Stromal cell of bone marrow (primary cell): ENCODE data around the gene SGPL1.

Experiments used
- DNase-seq: peaks from one replicate; pipeline ENCODE4 v3.0.0-alpha.2; 2012; ENCODE audit warnings: low read depth

The SGPL1 gene

GRCh38 chr10:70925377-70926225 is 109.9 kb downstream of the SGPL1 start:
- peak; percentile 5 for DNase-seq

- no peak for DNase-seq
Observed at GRCh38 chr10:70926226-70927000, 110.7 kb downstream of the SGPL1 start.

GRCh38 chr10:70927189-70927943 is 111.6 kb downstream of the SGPL1 start:
- DNase-seq: no peak

GRCh38 chr10:70928140-70928539 is 112.4 kb downstream of the SGPL1 start:
- DNase-seq: no peak

- no peak for DNase-seq
Observed at GRCh38 chr10:70930263-70931000, 114.7 kb downstream of the SGPL1 start.
